Upper lobe of left lung (tissue), 6 donors: ENCODE data around the gene KCNJ6. TPM values are rescaled to one million over a fixed set of nuclear protein-coding genes. Genes with fewer than 3 reads are reported as not detected.
"Not testable (repeated sequence)": the region's sequence is repeated elsewhere in the genome, so short reads cannot be mapped to it uniquely, and the experiment has no call there.

Experiments used
- ATAC-seq, 2 donors: fragments of 200-7000 bp; cut with Tn5 transposase; one replicate each; pipeline ENCODE4 v1.9.1; 2022; ENCODE audit warnings: mild to moderate bottlenecking in 2 of 2, moderate library complexity in 2 of 2; ENCODE audit not compliant: low FRiP score in 2 of 2
- DNase-seq, 2 donors: peaks; one replicate each; pipeline ENCODE4 v3.0.0-alpha.2; 2019 to 2020
- H3K27ac ChIP-seq, 4 donors: fragments of 200-600 bp; sonication (generic); one replicate each; pipeline ENCODE4 v1.5.1; 2016 to 2019
- H3K27me3 ChIP-seq, 4 donors: fragments of 200-600 bp; sonication (generic); one replicate each; pipeline ENCODE4 v1.5.1; 2017 to 2019
- H3K36me3 ChIP-seq, 4 donors: fragments of 200-600 bp; sonication (generic); one replicate each; pipeline ENCODE4 v1.5.1; 2016 to 2019
- H3K4me1 ChIP-seq, 4 donors: fragments of 200-600 bp; sonication (generic); one replicate each; pipeline ENCODE4 v1.5.1; 2018 to 2019
- H3K4me3 ChIP-seq, 4 donors: fragments of 200-600 bp; sonication (generic); one replicate each; pipeline ENCODE4 v1.5.1; 2017 to 2019; ENCODE audit warnings: mild to moderate bottlenecking in 2 of 4, moderate library complexity in 1 of 4
- H3K9me3 ChIP-seq, 4 donors: fragments of 200-600 bp; sonication (generic); one replicate each; pipeline ENCODE4 v1.5.1; 2018 to 2019
- EP300 ChIP-seq, 4 donors: sonication (generic); formaldehyde crosslinking; IDR thresholded peaks; one replicate each; pipeline ENCODE4 v1.5.1; 2017; ENCODE audit warnings: antibody characterized with exemption in 4 of 4, control low read depth in 2 of 4
- POLR2A ChIP-seq, 4 donors: fragments of 450-650 bp; IDR thresholded peaks; one replicate each; pipeline ENCODE4 v1.5.1; 2016 to 2017; ENCODE audit warnings: antibody characterized with exemption in 4 of 4, mild to moderate bottlenecking in 2 of 4
- POLR2AphosphoS5 ChIP-seq, 2 donors: sonication (generic); formaldehyde crosslinking; IDR thresholded peaks; one replicate each; pipeline ENCODE4 v1.5.1; 2017; ENCODE audit warnings: antibody characterized with exemption in 2 of 2
- WGBS, 2 donors: methylation state at CpG; one replicate each; pipeline ENCODE4 v1.1.5; 2017 to 2018; 5-methylcytosine and 5-hydroxymethylcytosine counted together
- total RNA-seq, 6 donors: library from RNA; depleted of rRNA in 4 of 6; stranded (reverse); fragments of >200 nt in 4 of 6; gene quantifications; one replicate each; pipeline versions ENCODE4 v1.1.0 to v1.2.1, GENCODE V29; 2016 to 2021
- TF ChIP-seq, protein P1 (sequence below), 6 experiments: fragments of 450-650 bp in 4 of 6; fragments of 200-600 bp in 2 of 6; sonication (generic) in 2 of 6; IDR thresholded peaks; one replicate each; pipeline ENCODE4 v1.5.1; 2016 to 2019; ENCODE audit warnings: antibody characterized with exemption in 6 of 6
- donor health status: DM: no; HTN: no; CAD: no; lungs with moderate emphysema.
- donor health status: DM: no; HTN: yes; CAD: no; lungs with severe emphysema.

KCNJ6 gene
- total RNA-seq, 6 donors from 2014 or later: 0.06 to 0.15 TPM; not detected in 4

- WGBS, 2 donors: 54 to 64% methylated on average over 10 of the region's 10 CpGs
- Histone ChIP-seq H3K27me3 (no peaks in the 10 kb centered on the region), H3K4me1 (peaks cover 0 to 26% (median 10%) of the 10 kb centered on the region in 4 donors), H3K4me3 (no peak overlapping the region), H3K36me3 (no peaks in the 10 kb centered on the region), H3K27ac (peak overlapping the region in 3 of 4 donors; percentile 14 to 58 (median 29)), H3K9me3 (no peaks in the 10 kb centered on the region)
- ATAC-seq (no peak), DNase-seq (no peak)
- no peak for TF ChIP-seq POLR2A (IDR thresholded peaks at IDR 0.05)
- TF ChIP-seq POLR2AphosphoS5 (IDR thresholded peaks at IDR 0.05): peak in 1 of 2 donors; percentile 27
Observed at GRCh38 chr21:37665230-37666024, 250.8 kb downstream of the KCNJ6 start.

DNA sequence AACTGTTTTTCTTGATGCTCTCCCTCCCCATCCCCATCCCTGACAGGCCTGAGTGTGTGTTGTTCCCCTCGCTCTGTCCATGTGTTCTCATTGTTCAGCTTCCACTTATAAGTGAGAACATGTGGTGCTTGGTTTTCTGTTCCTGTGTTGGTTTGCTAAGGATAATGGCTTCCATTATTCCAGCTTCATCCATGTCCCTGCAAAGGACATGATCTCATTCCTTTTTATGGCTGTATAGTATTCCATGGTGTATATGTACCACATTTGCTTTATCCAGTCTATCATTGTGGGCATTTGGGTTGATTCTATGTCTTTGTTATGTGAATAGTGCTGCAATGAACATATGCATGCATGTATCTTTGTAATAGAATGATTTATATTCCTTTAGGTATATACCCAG lies 254.0 kb downstream of the KCNJ6 start:
- peaks cover 14 to 39% (median 28%) of the 10 kb centered on the region in 4 donors for H3K4me1 ChIP-seq
- H3K27me3 ChIP-seq, H3K9me3 ChIP-seq, H3K27ac ChIP-seq, H3K36me3 ChIP-seq, H3K4me3 ChIP-seq, DNase-seq, ATAC-seq: not testable (repeated sequence)
- WGBS, 2 donors: 90 to 94% methylated on average over 1 of the region's 1 CpG

- ATAC-seq (no peak), DNase-seq (no peak)
- 96 to 98% methylated on average over 6 of the region's 6 CpGs for WGBS, 2 donors
- TF ChIP-seq POLR2A (IDR thresholded peaks at IDR 0.05): no peak
- no peak for TF ChIP-seq POLR2AphosphoS5 (IDR thresholded peaks at IDR 0.05)
- TF ChIP-seq, protein P1, sequence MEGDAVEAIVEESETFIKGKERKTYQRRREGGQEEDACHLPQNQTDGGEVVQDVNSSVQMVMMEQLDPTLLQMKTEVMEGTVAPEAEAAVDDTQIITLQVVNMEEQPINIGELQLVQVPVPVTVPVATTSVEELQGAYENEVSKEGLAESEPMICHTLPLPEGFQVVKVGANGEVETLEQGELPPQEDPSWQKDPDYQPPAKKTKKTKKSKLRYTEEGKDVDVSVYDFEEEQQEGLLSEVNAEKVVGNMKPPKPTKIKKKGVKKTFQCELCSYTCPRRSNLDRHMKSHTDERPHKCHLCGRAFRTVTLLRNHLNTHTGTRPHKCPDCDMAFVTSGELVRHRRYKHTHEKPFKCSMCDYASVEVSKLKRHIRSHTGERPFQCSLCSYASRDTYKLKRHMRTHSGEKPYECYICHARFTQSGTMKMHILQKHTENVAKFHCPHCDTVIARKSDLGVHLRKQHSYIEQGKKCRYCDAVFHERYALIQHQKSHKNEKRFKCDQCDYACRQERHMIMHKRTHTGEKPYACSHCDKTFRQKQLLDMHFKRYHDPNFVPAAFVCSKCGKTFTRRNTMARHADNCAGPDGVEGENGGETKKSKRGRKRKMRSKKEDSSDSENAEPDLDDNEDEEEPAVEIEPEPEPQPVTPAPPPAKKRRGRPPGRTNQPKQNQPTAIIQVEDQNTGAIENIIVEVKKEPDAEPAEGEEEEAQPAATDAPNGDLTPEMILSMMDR (IDR thresholded peaks at IDR 0.05): no peak
- TF ChIP-seq EP300 (IDR thresholded peaks at IDR 0.05): no peak
- Histone ChIP-seq H3K9me3 (no peaks in the 10 kb centered on the region), H3K4me3 (no peak overlapping the region), H3K27me3 (no peaks in the 10 kb centered on the region), H3K36me3 (no peaks in the 10 kb centered on the region), H3K27ac (no peak overlapping the region), H3K4me1 (peaks cover 14 to 31% (median 22%) of the 10 kb centered on the region in 4 donors)
Observed at GRCh38 chr21:37660709-37661108, 255.5 kb downstream of the KCNJ6 start.

GRCh38 chr21:37659874-37660273 lies 256.4 kb downstream of the KCNJ6 start:
- 38 to 86% methylated on average over 1 of the region's 1 CpG for WGBS, 2 donors
- Histone ChIP-seq H3K9me3 (no peaks in the 10 kb centered on the region), H3K27ac (peak overlapping the region in 3 of 4 donors; percentile 75 to 88 (median 82)), H3K36me3 (no peaks in the 10 kb centered on the region), H3K4me3 (no peak overlapping the region), H3K27me3 (no peaks in the 10 kb centered on the region), H3K4me1 (peaks cover 14 to 26% (median 20%) of the 10 kb centered on the region in 4 donors)
- ATAC-seq (peak; percentile 21 to 30), DNase-seq (no peak)
- no peak for TF ChIP-seq POLR2AphosphoS5 (IDR thresholded peaks at IDR 0.05)
- TF ChIP-seq POLR2A (IDR thresholded peaks at IDR 0.05): no peak
- TF ChIP-seq, protein P1 (IDR thresholded peaks at IDR 0.05): no peak
- no peak for TF ChIP-seq EP300 (IDR thresholded peaks at IDR 0.05)

DNA sequence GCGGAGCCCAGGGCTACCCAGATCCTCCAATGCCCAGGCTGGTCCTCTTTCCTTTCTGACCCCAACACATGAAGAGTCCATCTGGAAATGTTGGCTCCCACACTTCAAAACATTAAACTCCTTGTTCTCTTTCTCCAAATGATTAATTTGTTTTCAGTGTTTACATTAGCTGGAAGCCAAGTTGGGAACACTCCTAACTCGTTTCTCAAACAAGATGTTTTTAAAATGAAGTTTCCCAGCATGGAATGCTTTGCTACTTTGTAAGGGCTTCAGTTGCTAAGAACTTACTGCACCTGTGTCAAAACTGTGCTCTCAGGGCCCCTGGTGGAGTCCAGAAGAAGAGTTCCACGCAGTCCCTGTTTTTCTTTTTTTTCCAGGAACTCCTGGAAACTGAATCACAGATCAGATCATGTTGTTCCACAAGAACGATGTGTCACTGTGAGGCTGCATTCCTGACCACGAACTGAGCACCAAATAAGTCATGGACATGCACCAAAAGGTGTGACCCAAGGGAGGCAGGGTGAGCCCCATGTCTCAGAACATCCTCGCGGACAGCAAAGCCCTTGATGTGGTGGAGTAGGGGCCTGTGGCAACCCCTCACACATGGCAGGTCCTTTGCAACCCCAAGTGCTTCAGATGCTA lies 257.3 kb downstream of the KCNJ6 start:
- H3K4me3 ChIP-seq: no peak overlapping the region
- peak overlapping the region; percentile 54 to 88 (median 78) for H3K27ac ChIP-seq
- TF ChIP-seq POLR2A (IDR thresholded peaks at IDR 0.05): no peak
- TF ChIP-seq EP300 (IDR thresholded peaks at IDR 0.05): peak in 3 of 4 donors; percentile 35 to 65 (median 42)
- TF ChIP-seq, protein P1 (IDR thresholded peaks at IDR 0.05): peak in 5 of 6 experiments; percentile 20 to 57 (median 33)
- TF ChIP-seq POLR2AphosphoS5 (IDR thresholded peaks at IDR 0.05): peak; percentile 51 to 65
- no peaks in the 10 kb centered on the region for H3K27me3 ChIP-seq
- no peaks in the 10 kb centered on the region for H3K9me3 ChIP-seq
- H3K4me1 ChIP-seq: peaks cover 14 to 25% (median 20%) of the 10 kb centered on the region in 4 donors
- WGBS, 2 donors: 33 to 38% methylated on average over 7 of the region's 7 CpGs
- no peaks in the 10 kb centered on the region for H3K36me3 ChIP-seq
- ATAC-seq (peak; percentile 59 to 68), DNase-seq (peak in 1 of 2 donors; percentile 56)
